GM23338 (cell line): ENCODE data around the gene LSM14A.

ENCODE experiments used
- CTCF ChIP-seq, 2 experiments: fragments of 200-600 bp in 1 of 2; sonication (generic) in 1 of 2; conservative IDR thresholded peaks; 2 replicates each; pipeline versions ENCODE4 v1.5.1 to v1.6.1; 2016 to 2017; ENCODE audit warnings: antibody characterized with exemption in 2 of 2, low read depth in 2 of 2, mild to moderate bottlenecking in 2 of 2, moderate library complexity in 1 of 2
- EZH2 ChIP-seq: fragments of 200-600 bp; sonication (generic); IDR thresholded peaks from one replicate; pipeline ENCODE4 v1.8.0; 2017; ENCODE audit warnings: antibody characterized with exemption, mild to moderate bottlenecking, low read depth; ENCODE audit not compliant: unreplicated experiment
- EZH2phosphoT487 ChIP-seq: fragments of 200-600 bp; sonication (generic); IDR thresholded peaks from one replicate; pipeline ENCODE4 v1.8.1; 2018; ENCODE audit warnings: antibody characterized with exemption; ENCODE audit not compliant: unreplicated experiment
- JUNB ChIP-seq: IDR thresholded peaks from one replicate; pipeline ENCODE4 v1.6.1; 2016; ENCODE audit warnings: antibody characterized with exemption; ENCODE audit not compliant: unreplicated experiment
- POLR2AphosphoS5 ChIP-seq: IDR thresholded peaks from 2 replicates; pipeline ENCODE4 v1.6.1; 2016; ENCODE audit warnings: antibody characterized with exemption, low read depth
- REST ChIP-seq: IDR thresholded peaks from one replicate; pipeline ENCODE4 v1.6.1; 2018; ENCODE audit warnings: antibody characterized with exemption; ENCODE audit not compliant: unreplicated experiment

DNA sequence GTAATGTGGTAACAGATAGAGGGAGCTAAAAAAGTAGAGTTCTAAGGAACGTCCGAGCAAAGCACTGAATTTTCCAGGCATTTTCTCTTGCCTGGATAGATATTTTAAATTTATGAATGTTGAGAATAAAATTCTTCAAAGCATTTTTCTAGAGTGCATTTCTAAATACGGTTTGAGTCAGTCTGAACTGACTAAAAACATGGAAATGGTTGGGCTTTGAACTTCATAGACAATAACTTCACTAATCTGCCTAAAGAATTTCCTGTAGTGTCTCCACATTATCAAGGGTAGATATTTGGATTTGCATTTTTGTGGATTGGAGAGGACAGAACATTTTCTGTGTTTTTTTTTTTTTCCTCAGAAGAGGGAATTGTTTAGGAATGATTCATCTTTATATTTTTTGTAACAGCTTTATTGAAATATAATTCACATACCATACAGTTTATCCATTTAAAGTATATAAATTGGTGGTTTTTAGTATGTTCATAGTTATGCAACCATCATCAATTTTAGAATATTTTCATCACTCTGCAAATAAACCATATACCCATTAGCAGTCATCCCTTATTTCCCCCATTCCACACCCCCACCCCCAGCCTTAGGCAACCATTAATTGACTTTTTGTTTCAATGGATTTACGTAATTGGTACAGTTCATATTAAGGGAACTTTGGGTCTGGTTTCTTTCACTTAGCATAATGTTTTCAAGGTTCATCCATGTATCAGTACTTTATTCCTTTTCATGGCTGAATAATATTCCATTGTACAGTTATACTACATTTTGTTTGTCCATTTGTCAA is 102.7 kb downstream of the LSM14A start:
- TF ChIP-seq CTCF (conservative IDR thresholded peaks at IDR 0.05; ENCODE audit: low read depth in 2 of 2) (no peak), POLR2AphosphoS5 (no peak), EZH2 (no peak), EZH2phosphoT487 (no peak), JUNB (no peak), REST (no peak)
